ENCODE data around the gene VPS52.
"Not testable (repeated sequence)": the region's sequence is repeated elsewhere in the genome, so short reads cannot be mapped to it uniquely, and the experiment has no call there.

VPS52 gene

GRCh38 chr6:33279257-33279695, 7.6 kb upstream of the VPS52 start:
- DNase-seq (ENCODE audit: low read depth): no peak

- DNase-seq (ENCODE audit: low read depth): no peak
These were observed 7.1 kb upstream of the VPS52 start for GRCh38 chr6:33278810-33279209.

- no peak for DNase-seq (ENCODE audit: low read depth)
These were observed 6.7 kb upstream of the VPS52 start for GRCh38 chr6:33278392-33278741.

GRCh38 chr6:33277663-33278391, 6.2 kb upstream of the VPS52 start:
- no peak for DNase-seq (ENCODE audit: low read depth)

GRCh38 chr6:33276864-33277662, 5.4 kb upstream of the VPS52 start, which contains the start of gene B3GALT4:
TSS of gene B3GALT4 (plus strand) at chr6:33277123. CDS start at chr6:33277420, 297 bp downstream.
- DNase-seq (ENCODE audit: low read depth): peak; percentile 49

GRCh38 chr6:33276581-33276863, 4.8 kb upstream of the VPS52 start:
- no peak for DNase-seq (ENCODE audit: low read depth)

GRCh38 chr6:33275795-33276580, 4.3 kb upstream of the VPS52 start:
- not testable (repeated sequence) for DNase-seq (ENCODE audit: low read depth)

- no peak for DNase-seq (ENCODE audit: low read depth)
These were observed 2.5 kb upstream of the VPS52 start for GRCh38 chr6:33273924-33274902.

- DNase-seq (ENCODE audit: low read depth): no peak
These were observed 1.6 kb upstream of the VPS52 start for GRCh38 chr6:33273129-33273923.

- no peak for DNase-seq (ENCODE audit: low read depth)
These were observed 826 bp upstream of the VPS52 start for GRCh38 chr6:33272275-33273128.

GRCh38 chr6:33271117-33271467, 584 bp downstream of the VPS52 start:
- DNase-seq (ENCODE audit: low read depth): no peak

GRCh38 chr6:33264015-33264414, 7.7 kb downstream of the VPS52 start:
- no peak for DNase-seq (ENCODE audit: low read depth)

GRCh38 chr6:33262490-33262889, 9.2 kb downstream of the VPS52 start:
- not testable (repeated sequence) for DNase-seq (ENCODE audit: low read depth)

- no peak for DNase-seq (ENCODE audit: low read depth)
These were observed 12.6 kb downstream of the VPS52 start for GRCh38 chr6:33259032-33259431.

- no peak for DNase-seq (ENCODE audit: low read depth)
These were observed 17.1 kb downstream of the VPS52 start for GRCh38 chr6:33254591-33254990.

- DNase-seq (ENCODE audit: low read depth): no peak
These were observed 18.9 kb downstream of the VPS52 start for GRCh38 chr6:33252759-33253158.

- DNase-seq (ENCODE audit: low read depth): no peak
These were observed 20.2 kb downstream of the VPS52 start for GRCh38 chr6:33251395-33252012.

GRCh38 chr6:33250731-33251130, 20.9 kb downstream of the VPS52 start:
- DNase-seq (ENCODE audit: low read depth): no peak

Measured in stimulated activated CD8-positive, alpha-beta memory T cell treated with anti-CD3 and anti-CD28 coated beads, Interleukin-12 subunit alpha, Interleukin-12 subunit beta, amount 100 ng/mL, for 1 hour (primary cell).